ENCODE results near the gene PACSIN2.

Gene PACSIN2

GRCh38 chr22:42889304-42889703 is 125.6 kb downstream of the PACSIN2 start:
- no peaks in the 10 kb centered on the region for H3K9me3 ChIP-seq (ENCODE audit: control insufficient read depth, insufficient read depth, low read length)
- H3K36me3 ChIP-seq (ENCODE audit: control insufficient read depth, insufficient read depth, low read length), result peaks cover 55% of the 10 kb centered on the region
- H3K4me3 ChIP-seq (ENCODE audit: low read depth, low read length), result no peak overlapping the region
- no peaks in the 10 kb centered on the region for H3K27me3 ChIP-seq (ENCODE audit: control insufficient read depth, insufficient read depth, low read length)
- no peak overlapping the region for H3K9ac ChIP-seq (ENCODE audit: low read depth, low read length)
- H3K4me1 ChIP-seq (ENCODE audit: control insufficient read depth, insufficient read depth, low read length), result no peaks in the 10 kb centered on the region

GRCh38 chr22:42887523-42888507 is 127.1 kb downstream of the PACSIN2 start:
- no peak overlapping the region for H3K9ac ChIP-seq (ENCODE audit: low read depth, low read length)
- no peaks in the 10 kb centered on the region for H3K4me1 ChIP-seq (ENCODE audit: control insufficient read depth, insufficient read depth, low read length)
- H3K9me3 ChIP-seq (ENCODE audit: control insufficient read depth, insufficient read depth, low read length), result no peaks in the 10 kb centered on the region
- peaks cover 63% of the 10 kb centered on the region for H3K36me3 ChIP-seq (ENCODE audit: control insufficient read depth, insufficient read depth, low read length)
- H3K4me3 ChIP-seq (ENCODE audit: low read depth, low read length), result no peak overlapping the region
- no peaks in the 10 kb centered on the region for H3K27me3 ChIP-seq (ENCODE audit: control insufficient read depth, insufficient read depth, low read length)

GRCh38 chr22:42887120-42887519 is 127.8 kb downstream of the PACSIN2 start:
- H3K9me3 ChIP-seq (ENCODE audit: control insufficient read depth, insufficient read depth, low read length), result no peaks in the 10 kb centered on the region
- H3K36me3 ChIP-seq (ENCODE audit: control insufficient read depth, insufficient read depth, low read length), result peaks cover 64% of the 10 kb centered on the region
- H3K4me3 ChIP-seq (ENCODE audit: low read depth, low read length), result no peak overlapping the region
- no peak overlapping the region for H3K9ac ChIP-seq (ENCODE audit: low read depth, low read length)
- H3K27me3 ChIP-seq (ENCODE audit: control insufficient read depth, insufficient read depth, low read length), result no peaks in the 10 kb centered on the region
- no peaks in the 10 kb centered on the region for H3K4me1 ChIP-seq (ENCODE audit: control insufficient read depth, insufficient read depth, low read length)

- H3K36me3 ChIP-seq (ENCODE audit: control insufficient read depth, insufficient read depth, low read length), result peaks cover 58% of the 10 kb centered on the region
- H3K9ac ChIP-seq (ENCODE audit: low read depth, low read length), result no peak overlapping the region
- no peaks in the 10 kb centered on the region for H3K9me3 ChIP-seq (ENCODE audit: control insufficient read depth, insufficient read depth, low read length)
- no peaks in the 10 kb centered on the region for H3K27me3 ChIP-seq (ENCODE audit: control insufficient read depth, insufficient read depth, low read length)
- no peak overlapping the region for H3K4me3 ChIP-seq (ENCODE audit: low read depth, low read length)
- H3K4me1 ChIP-seq (ENCODE audit: control insufficient read depth, insufficient read depth, low read length), result no peaks in the 10 kb centered on the region
These were observed 129.5 kb downstream of the PACSIN2 start for GRCh38 chr22:42885446-42885845.

GRCh38 chr22:42884616-42885375 is 130.2 kb downstream of the PACSIN2 start:
- Histone ChIP-seq H3K9ac (ENCODE audit: low read depth, low read length) (no peak overlapping the region), H3K27me3 (ENCODE audit: control insufficient read depth, insufficient read depth, low read length) (no peaks in the 10 kb centered on the region), H3K36me3 (ENCODE audit: control insufficient read depth, insufficient read depth, low read length) (peaks cover 58% of the 10 kb centered on the region), H3K9me3 (ENCODE audit: control insufficient read depth, insufficient read depth, low read length) (no peaks in the 10 kb centered on the region), H3K4me3 (ENCODE audit: low read depth, low read length) (no peak overlapping the region), H3K4me1 (ENCODE audit: control insufficient read depth, insufficient read depth, low read length) (no peaks in the 10 kb centered on the region)

- H3K4me3 ChIP-seq (ENCODE audit: low read depth, low read length), result no peak overlapping the region
- H3K9me3 ChIP-seq (ENCODE audit: control insufficient read depth, insufficient read depth, low read length), result no peaks in the 10 kb centered on the region
- no peaks in the 10 kb centered on the region for H3K27me3 ChIP-seq (ENCODE audit: control insufficient read depth, insufficient read depth, low read length)
- H3K36me3 ChIP-seq (ENCODE audit: control insufficient read depth, insufficient read depth, low read length), result peaks cover 60% of the 10 kb centered on the region
- no peaks in the 10 kb centered on the region for H3K4me1 ChIP-seq (ENCODE audit: control insufficient read depth, insufficient read depth, low read length)
- no peak overlapping the region for H3K9ac ChIP-seq (ENCODE audit: low read depth, low read length)
These were observed 131.0 kb downstream of the PACSIN2 start for GRCh38 chr22:42883970-42884369.

GRCh38 chr22:42883121-42883520 is 131.8 kb downstream of the PACSIN2 start:
- Histone ChIP-seq H3K36me3 (ENCODE audit: control insufficient read depth, insufficient read depth, low read length) (peaks cover 60% of the 10 kb centered on the region), H3K27me3 (ENCODE audit: control insufficient read depth, insufficient read depth, low read length) (no peaks in the 10 kb centered on the region), H3K9ac (ENCODE audit: low read depth, low read length) (no peak overlapping the region), H3K4me3 (ENCODE audit: low read depth, low read length) (no peak overlapping the region), H3K4me1 (ENCODE audit: control insufficient read depth, insufficient read depth, low read length) (no peaks in the 10 kb centered on the region), H3K9me3 (ENCODE audit: control insufficient read depth, insufficient read depth, low read length) (no peaks in the 10 kb centered on the region)

GRCh38 chr22:42881982-42882656 is 132.8 kb downstream of the PACSIN2 start:
- no peak overlapping the region for H3K9ac ChIP-seq (ENCODE audit: low read depth, low read length)
- H3K4me1 ChIP-seq (ENCODE audit: control insufficient read depth, insufficient read depth, low read length), result no peaks in the 10 kb centered on the region
- no peaks in the 10 kb centered on the region for H3K27me3 ChIP-seq (ENCODE audit: control insufficient read depth, insufficient read depth, low read length)
- no peaks in the 10 kb centered on the region for H3K9me3 ChIP-seq (ENCODE audit: control insufficient read depth, insufficient read depth, low read length)
- peaks cover 60% of the 10 kb centered on the region for H3K36me3 ChIP-seq (ENCODE audit: control insufficient read depth, insufficient read depth, low read length)
- no peak overlapping the region for H3K4me3 ChIP-seq (ENCODE audit: low read depth, low read length)

GRCh38 chr22:42881298-42881697 is 133.7 kb downstream of the PACSIN2 start:
- Histone ChIP-seq H3K9me3 (ENCODE audit: control insufficient read depth, insufficient read depth, low read length) (no peaks in the 10 kb centered on the region), H3K4me3 (ENCODE audit: low read depth, low read length) (no peak overlapping the region), H3K36me3 (ENCODE audit: control insufficient read depth, insufficient read depth, low read length) (peaks cover 60% of the 10 kb centered on the region), H3K9ac (ENCODE audit: low read depth, low read length) (no peak overlapping the region), H3K4me1 (ENCODE audit: control insufficient read depth, insufficient read depth, low read length) (no peaks in the 10 kb centered on the region), H3K27me3 (ENCODE audit: control insufficient read depth, insufficient read depth, low read length) (no peaks in the 10 kb centered on the region)

- Histone ChIP-seq H3K4me3 (ENCODE audit: low read depth, low read length) (no peak overlapping the region), H3K9ac (ENCODE audit: low read depth, low read length) (no peak overlapping the region), H3K27me3 (ENCODE audit: control insufficient read depth, insufficient read depth, low read length) (no peaks in the 10 kb centered on the region), H3K36me3 (ENCODE audit: control insufficient read depth, insufficient read depth, low read length) (peaks cover 65% of the 10 kb centered on the region), H3K4me1 (ENCODE audit: control insufficient read depth, insufficient read depth, low read length) (no peaks in the 10 kb centered on the region), H3K9me3 (ENCODE audit: control insufficient read depth, insufficient read depth, low read length) (no peaks in the 10 kb centered on the region)
These were observed 134.1 kb downstream of the PACSIN2 start for GRCh38 chr22:42880815-42881214.

GRCh38 chr22:42879371-42880021 is 135.5 kb downstream of the PACSIN2 start:
- no peaks in the 10 kb centered on the region for H3K9me3 ChIP-seq (ENCODE audit: control insufficient read depth, insufficient read depth, low read length)
- H3K36me3 ChIP-seq (ENCODE audit: control insufficient read depth, insufficient read depth, low read length), result peaks cover 59% of the 10 kb centered on the region
- no peak overlapping the region for H3K9ac ChIP-seq (ENCODE audit: low read depth, low read length)
- no peak overlapping the region for H3K4me3 ChIP-seq (ENCODE audit: low read depth, low read length)
- no peaks in the 10 kb centered on the region for H3K27me3 ChIP-seq (ENCODE audit: control insufficient read depth, insufficient read depth, low read length)
- no peaks in the 10 kb centered on the region for H3K4me1 ChIP-seq (ENCODE audit: control insufficient read depth, insufficient read depth, low read length)
